Neural progenitor cell (in vitro differentiated cells): ENCODE measurements around the gene ASB1. TPM values are rescaled to one million over a fixed set of nuclear protein-coding genes. Genes with fewer than 3 reads are reported as not detected.

Experiments
- DNase-seq: peaks from one replicate; pipeline ENCODE4 v3.0.0-alpha.2; 2016; ENCODE audit warnings: low spot score
- H2AFZ ChIP-seq: fragments of 200-600 bp; sonication (generic); replicated peaks from 2 replicates; pipeline ENCODE4 v1.6.1; 2016; ENCODE audit warnings: antibody characterized with exemption
- H3F3A ChIP-seq: fragments of 200-600 bp; sonication (generic); 2 replicates; pipeline ENCODE4 v1.6.1; 2016; ENCODE audit warnings: antibody characterized with exemption, low read depth
- H3K27ac ChIP-seq: fragments of 200-600 bp; sonication (generic); 2 replicates; pipeline ENCODE4 v1.5.1; 2016; ENCODE audit warnings: mild to moderate bottlenecking
- H3K27me3 ChIP-seq: fragments of 200-600 bp; sonication (generic); 2 replicates; pipeline ENCODE4 v1.6.1; 2016; ENCODE audit warnings: mild to moderate bottlenecking, moderate library complexity
- H3K36me3 ChIP-seq: fragments of 200-600 bp; sonication (generic); 2 replicates; pipeline ENCODE4 v1.5.1; 2016
- H3K4me1 ChIP-seq: fragments of 200-600 bp; sonication (generic); 2 replicates; pipeline ENCODE4 v1.6.1; 2016; ENCODE audit warnings: mixed run types
- H3K4me2 ChIP-seq: fragments of 200-600 bp; sonication (generic); 2 replicates; pipeline ENCODE4 v1.6.1; 2016
- H3K4me3 ChIP-seq: fragments of 200-600 bp; sonication (generic); 2 replicates; pipeline ENCODE4 v1.5.1; 2016
- H3K79me2 ChIP-seq: fragments of 200-600 bp; sonication (generic); 2 replicates; pipeline ENCODE4 v1.6.1; 2016; ENCODE audit warnings: low read depth
- H3K9ac ChIP-seq: fragments of 200-600 bp; sonication (generic); 2 replicates; pipeline ENCODE4 v1.6.1; 2016
- H3K9me3 ChIP-seq: fragments of 200-600 bp; sonication (generic); 2 replicates; pipeline ENCODE4 v1.5.1; 2016; ENCODE audit warnings: low read depth
- H4K20me1 ChIP-seq: fragments of 200-600 bp; sonication (generic); 2 replicates; pipeline ENCODE4 v1.6.1; 2016; ENCODE audit warnings: low read depth
- H3K27ac Mint-ChIP-seq: 3 replicates; pipeline ENCODE4 v1.8.0; 2021; ENCODE audit warnings: mixed read lengths
- H3K27me3 Mint-ChIP-seq: 2 replicates; pipeline ENCODE4 v1.8.0; 2022; ENCODE audit warnings: low read depth, mild to moderate bottlenecking, inconsistent platforms, moderate library complexity, mixed read lengths; ENCODE audit not compliant: insufficient read depth
- H3K36me3 Mint-ChIP-seq: 3 replicates; pipeline ENCODE4 v1.8.0; 2021; ENCODE audit warnings: mixed read lengths
- H3K4me1 Mint-ChIP-seq: 3 replicates; pipeline ENCODE4 v1.8.0; 2021; ENCODE audit warnings: mixed read lengths
- H3K4me3 Mint-ChIP-seq: 3 replicates; pipeline ENCODE4 v1.8.0; 2021; ENCODE audit warnings: mild to moderate bottlenecking, moderate library complexity, mixed read lengths
- H3K9me3 Mint-ChIP-seq: 3 replicates; pipeline ENCODE4 v1.8.0; 2020; ENCODE audit warnings: mixed read lengths
- EZH2 ChIP-seq: fragments of 200-600 bp; sonication (generic); IDR thresholded peaks from 2 replicates; pipeline ENCODE4 v1.6.1; 2017; ENCODE audit warnings: antibody characterized with exemption, mild to moderate bottlenecking, moderate library complexity
- EZH2phosphoT487 ChIP-seq: fragments of 200-600 bp; sonication (generic); IDR thresholded peaks from 2 replicates; pipeline ENCODE4 v1.6.1; 2017; ENCODE audit warnings: antibody characterized with exemption
- total RNA-seq: library from RNA; depleted of rRNA; stranded (reverse); fragments of >200 nt; gene quantifications from 2 replicates; pipeline ENCODE4 v1.2.3, GENCODE V29; 2015; ENCODE audit warnings: low replicate concordance
- TF ChIP-seq, protein P1 (sequence below): fragments of 200-600 bp; sonication (generic); IDR thresholded peaks from 2 replicates; pipeline ENCODE4 v1.5.1; 2017; ENCODE audit warnings: antibody characterized with exemption, mild to moderate bottlenecking

The ASB1 gene
- total RNA-seq, 1 donor from 2014 or later = 29.2 TPM

DNA sequence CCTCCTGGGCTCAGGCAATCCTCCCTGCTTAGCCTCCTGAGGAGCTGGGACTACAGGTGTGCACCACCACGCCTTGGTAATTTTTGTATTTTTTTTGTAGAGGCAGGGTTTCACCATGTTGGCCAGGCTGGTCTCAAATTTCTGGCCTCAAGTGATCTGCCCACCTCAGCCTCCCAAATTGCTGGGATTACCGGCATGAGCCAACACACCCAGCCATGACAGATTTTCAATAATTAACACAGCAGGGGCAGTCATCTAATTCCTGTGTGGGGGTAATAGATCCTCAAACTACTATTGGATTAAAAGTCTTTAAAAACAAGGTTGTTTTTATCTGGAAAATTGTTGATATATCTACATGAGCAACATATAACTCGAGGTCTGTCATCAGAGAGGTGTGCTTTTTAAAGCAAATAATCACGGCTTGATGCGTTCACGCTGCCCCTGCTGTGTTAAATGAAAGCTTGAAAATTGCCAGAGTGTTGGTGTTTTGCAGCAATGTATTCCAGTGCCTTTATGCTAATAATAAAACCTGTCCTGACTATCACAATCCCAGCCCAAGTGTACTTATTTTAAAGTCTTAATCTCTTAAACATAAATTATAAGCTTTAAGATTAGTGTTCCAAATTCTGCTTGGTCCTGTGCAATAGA lies 35.6 kb upstream of the ASB1 start:
- no peak overlapping the region for H3K27ac ChIP-seq

DNA sequence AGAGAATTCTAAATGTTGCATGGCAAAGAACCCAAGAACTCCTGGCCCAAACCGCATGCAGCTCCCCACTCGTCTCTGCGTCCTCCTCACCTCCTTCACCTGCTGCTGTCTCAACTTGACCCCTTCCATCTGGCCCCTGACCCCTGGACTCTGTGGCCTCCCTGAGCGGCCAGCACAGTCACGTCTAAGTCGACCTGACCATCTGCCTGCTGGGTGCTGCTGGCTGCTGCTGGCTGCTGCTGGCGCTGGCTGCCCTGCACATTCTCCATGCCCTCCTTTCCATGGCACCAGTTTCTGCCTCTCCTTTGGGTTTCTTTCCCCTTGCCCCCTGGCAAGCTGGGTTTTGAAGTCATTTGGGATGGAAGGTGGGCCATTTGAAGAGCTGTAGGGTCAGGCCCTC lies 30.1 kb upstream of the ASB1 start:
- no peak overlapping the region for H3K4me3 ChIP-seq
- no peak overlapping the region for H2AFZ ChIP-seq
- Mint-ChIP-seq H3K27me3 (peaks cover 3% of the 10 kb centered on the region), H3K4me3 (no peak overlapping the region), H3K36me3 (peaks cover 3% of the 10 kb centered on the region), H3K9me3 (no peaks in the 10 kb centered on the region), H3K27ac (no peak overlapping the region), H3K4me1 (peaks cover 17% of the 10 kb centered on the region)
- H3K36me3 ChIP-seq = no peaks in the 10 kb centered on the region
- DNase-seq = no peak
- no peaks in the 10 kb centered on the region for H3K9me3 ChIP-seq
- no peak overlapping the region for H3K4me2 ChIP-seq
- no peaks in the 10 kb centered on the region for H3K79me2 ChIP-seq
- TF ChIP-seq EZH2phosphoT487 = no peak
- TF ChIP-seq EZH2 = no peak
- TF ChIP-seq, protein P1, sequence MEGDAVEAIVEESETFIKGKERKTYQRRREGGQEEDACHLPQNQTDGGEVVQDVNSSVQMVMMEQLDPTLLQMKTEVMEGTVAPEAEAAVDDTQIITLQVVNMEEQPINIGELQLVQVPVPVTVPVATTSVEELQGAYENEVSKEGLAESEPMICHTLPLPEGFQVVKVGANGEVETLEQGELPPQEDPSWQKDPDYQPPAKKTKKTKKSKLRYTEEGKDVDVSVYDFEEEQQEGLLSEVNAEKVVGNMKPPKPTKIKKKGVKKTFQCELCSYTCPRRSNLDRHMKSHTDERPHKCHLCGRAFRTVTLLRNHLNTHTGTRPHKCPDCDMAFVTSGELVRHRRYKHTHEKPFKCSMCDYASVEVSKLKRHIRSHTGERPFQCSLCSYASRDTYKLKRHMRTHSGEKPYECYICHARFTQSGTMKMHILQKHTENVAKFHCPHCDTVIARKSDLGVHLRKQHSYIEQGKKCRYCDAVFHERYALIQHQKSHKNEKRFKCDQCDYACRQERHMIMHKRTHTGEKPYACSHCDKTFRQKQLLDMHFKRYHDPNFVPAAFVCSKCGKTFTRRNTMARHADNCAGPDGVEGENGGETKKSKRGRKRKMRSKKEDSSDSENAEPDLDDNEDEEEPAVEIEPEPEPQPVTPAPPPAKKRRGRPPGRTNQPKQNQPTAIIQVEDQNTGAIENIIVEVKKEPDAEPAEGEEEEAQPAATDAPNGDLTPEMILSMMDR = no peak
- no peaks in the 10 kb centered on the region for H3K27me3 ChIP-seq
- H3F3A ChIP-seq = peaks cover 8% of the 10 kb centered on the region
- H3K9ac ChIP-seq = no peak overlapping the region
- H3K27ac ChIP-seq = peak overlapping the region; percentile 76
- peaks cover 18% of the 10 kb centered on the region for H3K4me1 ChIP-seq
- H4K20me1 ChIP-seq = no peaks in the 10 kb centered on the region

More for the DNA sequence above, 35.6 kb upstream of the ASB1 start:
- H3K9me3 Mint-ChIP-seq = no peaks in the 10 kb centered on the region
- Histone ChIP-seq H3K36me3 (no peaks in the 10 kb centered on the region), H3F3A (no peaks in the 10 kb centered on the region), H4K20me1 (no peaks in the 10 kb centered on the region), H3K4me2 (no peak overlapping the region), H3K27me3 (no peaks in the 10 kb centered on the region), H3K79me2 (no peaks in the 10 kb centered on the region), H2AFZ (no peak overlapping the region), H3K4me1 (no peaks in the 10 kb centered on the region), H3K9ac (no peak overlapping the region), H3K9me3 (no peaks in the 10 kb centered on the region), H3K4me3 (no peak overlapping the region)
- no peaks in the 10 kb centered on the region for H3K27me3 Mint-ChIP-seq
- H3K27ac Mint-ChIP-seq = no peak overlapping the region
- DNase-seq = no peak
- no peaks in the 10 kb centered on the region for H3K4me1 Mint-ChIP-seq
- no peaks in the 10 kb centered on the region for H3K36me3 Mint-ChIP-seq
- H3K4me3 Mint-ChIP-seq = no peak overlapping the region
- TF ChIP-seq, protein P1 = no peak
- TF ChIP-seq EZH2 = no peak
- TF ChIP-seq EZH2phosphoT487 = no peak

DNA sequence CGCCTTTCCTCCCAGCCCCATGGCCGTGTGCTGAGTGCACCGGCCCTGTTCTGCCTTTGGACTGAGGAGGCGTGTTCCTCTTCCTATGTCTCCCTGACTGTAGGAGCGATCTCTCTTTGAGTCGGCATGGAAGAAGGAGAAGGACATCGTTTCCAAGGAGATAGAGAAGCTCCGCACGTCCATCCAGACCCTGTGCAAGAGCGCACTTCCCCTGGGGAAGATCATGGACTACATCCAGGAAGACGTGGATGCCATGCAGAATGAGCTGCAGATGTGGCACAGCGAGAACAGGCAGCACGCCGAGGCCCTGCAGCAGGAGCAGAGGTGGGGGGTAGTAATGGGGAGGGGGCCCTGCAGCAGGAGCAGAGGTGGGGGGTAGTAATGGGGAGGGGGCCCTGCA lies 29.4 kb upstream of the ASB1 start:
- Mint-ChIP-seq H3K27me3 (peaks cover 3% of the 10 kb centered on the region), H3K36me3 (peaks cover 5% of the 10 kb centered on the region), H3K27ac (peak overlapping the region; percentile 50), H3K4me3 (no peak overlapping the region), H3K9me3 (no peaks in the 10 kb centered on the region), H3K4me1 (peaks cover 17% of the 10 kb centered on the region)
- peak overlapping the region; percentile 76 for H3K27ac ChIP-seq
- no peak for DNase-seq
- H3K27me3 ChIP-seq = no peaks in the 10 kb centered on the region
- H3K4me3 ChIP-seq = no peak overlapping the region
- no peak for TF ChIP-seq EZH2phosphoT487
- TF ChIP-seq, protein P1 = no peak
- no peak for TF ChIP-seq EZH2
- H3K36me3 ChIP-seq = no peaks in the 10 kb centered on the region
- H3K9me3 ChIP-seq = no peaks in the 10 kb centered on the region
- peaks cover 8% of the 10 kb centered on the region for H3F3A ChIP-seq
- no peaks in the 10 kb centered on the region for H4K20me1 ChIP-seq
- H3K4me1 ChIP-seq = peaks cover 18% of the 10 kb centered on the region
- no peak overlapping the region for H3K9ac ChIP-seq
- no peaks in the 10 kb centered on the region for H3K79me2 ChIP-seq
- H2AFZ ChIP-seq = peak overlapping the region; percentile 68
- H3K4me2 ChIP-seq = peak overlapping the region; percentile 27
